Breast epithelium (tissue), 3 donors: Measurements from ENCODE around the gene ADGB.

Experiments
- CTCF ChIP-seq, 3 donors: fragments of 450-650 bp; IDR thresholded peaks; one replicate each; pipeline ENCODE4 v1.5.1; 2016 to 2017; ENCODE audit warnings: antibody characterized with exemption in 3 of 3, mild to moderate bottlenecking in 3 of 3, moderate library complexity in 3 of 3
- POLR2A ChIP-seq: fragments of 450-650 bp; IDR thresholded peaks from one replicate; pipeline ENCODE4 v1.6.1; 2016; ENCODE audit warnings: antibody characterized with exemption, mild to moderate bottlenecking, moderate library complexity
- POLR2AphosphoS5 ChIP-seq, 3 donors: sonication (generic); formaldehyde crosslinking; IDR thresholded peaks; one replicate each; pipeline ENCODE4 v1.6.1; 2017; ENCODE audit warnings: antibody characterized with exemption in 3 of 3

DNA sequence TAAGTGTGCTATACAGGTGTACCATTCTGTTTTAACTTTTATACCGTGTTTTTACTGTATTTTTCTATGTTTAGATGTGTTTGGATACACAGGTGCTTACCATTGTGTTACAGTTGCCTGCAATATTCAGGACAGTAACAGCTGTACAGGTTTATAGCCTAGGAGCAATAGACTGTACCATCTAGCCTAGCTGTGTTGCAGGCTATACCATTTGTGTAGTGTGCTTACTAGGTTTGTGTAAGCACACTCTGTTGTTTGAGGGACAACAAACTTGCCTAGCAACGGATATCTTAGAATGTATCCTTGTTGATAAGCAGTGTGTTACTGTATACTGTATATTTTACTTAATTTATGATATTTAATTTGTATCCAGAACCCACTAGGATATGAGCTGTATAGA, 35.2 kb downstream of the ADGB start:
- TF ChIP-seq CTCF (IDR thresholded peaks at IDR 0.05) (no peak), POLR2A (no peak), POLR2AphosphoS5 (IDR thresholded peaks at IDR 0.05) (no peak)
